Peyer's patch (tissue), 4 donors: Measurements from ENCODE around the gene MARCHF10.

ENCODE experiments used
- CTCF ChIP-seq, 6 experiments: fragments of 450-650 bp in 4 of 6; fragments of 200-600 bp in 2 of 6; sonication (generic) in 1 of 6; IDR thresholded peaks; one replicate each; pipeline ENCODE4 v1.5.1; 2017 to 2019; ENCODE audit warnings: antibody characterized with exemption in 6 of 6, mild to moderate bottlenecking in 3 of 6, moderate library complexity in 1 of 6
- POLR2A ChIP-seq, 2 donors: fragments of 450-650 bp; IDR thresholded peaks; one replicate each; pipeline ENCODE4 v1.5.1; 2017; ENCODE audit warnings: antibody characterized with exemption in 2 of 2, mild to moderate bottlenecking in 2 of 2, moderate library complexity in 2 of 2

GRCh38 chr17:62673614-62674362 is 134.3 kb downstream of the MARCHF10 start:
- no peak for TF ChIP-seq CTCF (IDR thresholded peaks at IDR 0.05)
- TF ChIP-seq POLR2A (IDR thresholded peaks at IDR 0.05): no peak
